KBM-7 (cell line): ENCODE measurements around the gene FILIP1L.
A peak's percentile ranks its signal among the peaks of the same experiment; 100 is the strongest.
"Not testable (repeated sequence)": the region's sequence is repeated elsewhere in the genome, so short reads cannot be mapped to it uniquely, and the experiment has no call there.

Source experiments
- DNase-seq: peaks from one replicate; pipeline ENCODE4 v3.0.0-alpha.2; 2015
- in situ Hi-C: fragments of 300-500 bp; cut with MboI; formaldehyde crosslinking; loops from 2 replicates; pipeline ENCODE4 v1.14.3; 2020; ENCODE audit warnings: low sequenced_read_pairs, low pct_unique_long_range_greater_than_20kb, mixed read lengths

The FILIP1L gene

GRCh38 chr3:100103558-100104441, 10.5 kb downstream of the FILIP1L start:
- in situ Hi-C loops, result no loop called here
- DNase-seq, result no peak

GRCh38 chr3:100102757-100103156, 11.5 kb downstream of the FILIP1L start:
- in situ Hi-C loops, result no loop called here
- DNase-seq, result no peak

GRCh38 chr3:100100425-100100824, 13.9 kb downstream of the FILIP1L start:
- in situ Hi-C loops, result no loop called here
- no peak for DNase-seq

- in situ Hi-C loops, result no loop called here
- no peak for DNase-seq
Observed at GRCh38 chr3:100099621-100100020, 14.7 kb downstream of the FILIP1L start.

- in situ Hi-C loops, result no loop called here
- DNase-seq, result no peak
Observed at GRCh38 chr3:100098784-100099070, 15.6 kb downstream of the FILIP1L start.

GRCh38 chr3:100097919-100098783, 16.1 kb downstream of the FILIP1L start:
- in situ Hi-C loops, result no loop called here
- DNase-seq, result no peak

- DNase-seq, result no peak
- in situ Hi-C loops, result no loop called here
Observed at GRCh38 chr3:100096866-100097265, 17.4 kb downstream of the FILIP1L start.

GRCh38 chr3:100096286-100096685, 18.0 kb downstream of the FILIP1L start:
- DNase-seq, in situ Hi-C loops: not testable (repeated sequence)

- no peak for DNase-seq
- in situ Hi-C loops, result no loop called here
Observed at GRCh38 chr3:100093831-100094230, 20.5 kb downstream of the FILIP1L start.

- in situ Hi-C loops, result no loop called here
- no peak for DNase-seq
Observed at GRCh38 chr3:100090669-100091005, 23.7 kb downstream of the FILIP1L start.

- in situ Hi-C loops, result no loop called here
Observed at GRCh38 chr3:100089812-100090668, 24.3 kb downstream of the FILIP1L start.

GRCh38 chr3:100088735-100089368, 25.4 kb downstream of the FILIP1L start:
- in situ Hi-C loops, result no loop called here
- DNase-seq, result no peak

More at GRCh38 chr3:100089812-100090668, 24.3 kb downstream of the FILIP1L start:
- DNase-seq, result peak; percentile 82

GRCh38 chr3:100087198-100087597, 27.1 kb downstream of the FILIP1L start:
- DNase-seq, result no peak
- in situ Hi-C loops, result no loop called here

- no peak for DNase-seq
- in situ Hi-C loops, result no loop called here
Observed at GRCh38 chr3:100086401-100086800, 27.9 kb downstream of the FILIP1L start.

- peak; percentile 52 for DNase-seq
- in situ Hi-C loops, result no loop called here
Observed at GRCh38 chr3:100084100-100084806, 30.0 kb downstream of the FILIP1L start.

- in situ Hi-C loops, result no loop called here
- DNase-seq, result no peak
Observed at GRCh38 chr3:100083209-100083608, 31.1 kb downstream of the FILIP1L start.

GRCh38 chr3:100082714-100083113, 31.6 kb downstream of the FILIP1L start:
- in situ Hi-C loops, result no loop called here
- no peak for DNase-seq

GRCh38 chr3:100081986-100082692, 32.2 kb downstream of the FILIP1L start:
- in situ Hi-C loops, result no loop called here
- no peak for DNase-seq
